A549 (cell line): Measurements from ENCODE around the gene DOCK9. TPM values are rescaled to one million over a fixed set of nuclear protein-coding genes. Genes with fewer than 3 reads are reported as not detected.

Experiments used
- ATAC-seq, 2 experiments: fragments of 200-7000 bp in 1 of 2; fragments of >200 bp in 1 of 2; cut with Nextera tagmentation in 1 of 2; cut with Tn5 transposase in 1 of 2; 3 replicates each; pipeline versions ENCODE4 v1.8.0 to v1.9.1; 2018 to 2020; ENCODE audit warnings: mild to moderate bottlenecking in 1 of 2, moderate library complexity in 1 of 2
- CTCF ChIA-PET: fragments of 300-600 bp; sonication (Branson Sonifier 250); formaldehyde crosslinking; extraction: SDS; loops from one replicate; lab custom pipeline; 2021; ENCODE audit warnings: antibody characterized with exemption, inconsistent platforms; lab: Yijun Ruan, JAX
- POLR2A ChIA-PET: fragments of 350-600 bp; formaldehyde crosslinking; extraction: SDS; loops from one replicate; lab custom pipeline; 2021; ENCODE audit warnings: antibody characterized with exemption, inconsistent platforms; lab: Yijun Ruan, JAX
- DNase-seq, 2 experiments: peaks; one replicate each; pipeline versions ENCODE4 v3.0.0 to v3.0.0-alpha.2; 2011 to 2016; ENCODE audit warnings: low read depth in 1 of 2, low spot score in 1 of 2
- FAIRE-seq: peaks from 2 replicates; lab custom pipeline; 2011; peaks lifted over from hg19 to GRCh38; lab: Jason Lieb, UNC
- H3K27ac ChIP-seq, 2 experiments: fragments of >200 bp; sonication (Bioruptor Twin); formaldehyde crosslinking; 3 replicates each; pipeline ENCODE4 v1.5.1; 2016 to 2017
- H3K4me1 ChIP-seq: fragments of >200 bp; sonication (Bioruptor Twin); formaldehyde crosslinking; 3 replicates; pipeline ENCODE4 v1.6.1; 2016
- H3K4me2 ChIP-seq: fragments of >200 bp; sonication (Bioruptor Twin); formaldehyde crosslinking; 3 replicates; pipeline ENCODE4 v1.6.1; 2016
- H3K4me3 ChIP-seq: fragments of >200 bp; sonication (Bioruptor Twin); formaldehyde crosslinking; 3 replicates; pipeline ENCODE4 v1.5.1; 2016
- H3K9me3 ChIP-seq: fragments of >200 bp; sonication (Bioruptor Twin); formaldehyde crosslinking; 3 replicates; pipeline ENCODE4 v1.6.1; 2016
- ATOH8 ChIP-seq: fragments of 250-450 bp; sonication (Bioruptor Pico); IDR thresholded peaks from 2 replicates; pipeline ENCODE4 v1.5.0; 2020; ENCODE audit warnings: low read depth, mild to moderate bottlenecking, moderate library complexity
- CBX2 ChIP-seq: fragments of 200-600 bp; sonication (generic); IDR thresholded peaks from 2 replicates; pipeline ENCODE4 v1.6.1; 2016; ENCODE audit warnings: low read depth, mild to moderate bottlenecking, borderline replicate concordance
- CHD2 ChIP-seq: fragments of 150-350 bp; IDR thresholded peaks from 2 replicates; pipeline ENCODE4 v1.6.1; 2014; ENCODE audit warnings: low read length; ENCODE audit not compliant: partially characterized antibody
- EP300 ChIP-seq, 2 experiments: fragments of >200 bp; sonication (Bioruptor Twin); formaldehyde crosslinking; IDR thresholded peaks; 2 replicates in 1 of 2; 3 replicates in 1 of 2; pipeline ENCODE4 v1.6.1; 2016 to 2017
- HOXB13 ChIP-seq: fragments of 250-450 bp; sonication (Bioruptor Pico); IDR thresholded peaks from 2 replicates; pipeline ENCODE4 v1.5.0; 2020; ENCODE audit warnings: low read depth, mild to moderate bottlenecking, moderate library complexity
- HOXB5 ChIP-seq: fragments of 250-450 bp; sonication (Bioruptor Pico); IDR thresholded peaks from 2 replicates; pipeline ENCODE4 v1.5.0; 2020; ENCODE audit warnings: mild to moderate bottlenecking, moderate library complexity
- JUN ChIP-seq, 2 experiments: fragments of >200 bp; sonication (Bioruptor Twin); formaldehyde crosslinking; IDR thresholded peaks; 2 replicates in 1 of 2; 3 replicates in 1 of 2; pipeline ENCODE4 v1.6.1; 2016 to 2017
- JUNB ChIP-seq: fragments of >200 bp; sonication (Bioruptor Twin); formaldehyde crosslinking; IDR thresholded peaks from 2 replicates; pipeline ENCODE4 v1.6.1; 2016
- KDM1A ChIP-seq: fragments of 200-600 bp; sonication (generic); IDR thresholded peaks from 2 replicates; pipeline ENCODE4 v1.6.1; 2016; ENCODE audit warnings: low read depth, mild to moderate bottlenecking
- MAFK ChIP-seq: fragments of 450-650 bp; IDR thresholded peaks from 2 replicates; pipeline ENCODE4 v1.6.1; 2014; ENCODE audit not compliant: partially characterized antibody
- MAX ChIP-seq: IDR thresholded peaks from 2 replicates; pipeline ENCODE4 v1.6.1; 2012
- MAZ ChIP-seq: fragments of 150-350 bp; IDR thresholded peaks from 2 replicates; pipeline ENCODE4 v1.6.1; 2014; ENCODE audit warnings: antibody characterized with exemption, low read depth, low read length, borderline replicate concordance
- MYC ChIP-seq: IDR thresholded peaks from 2 replicates; pipeline ENCODE4 v1.6.1; 2012; ENCODE audit warnings: mild to moderate bottlenecking, inconsistent platforms, low read length, improper control_type of control experiment, borderline replicate concordance
- NR3C1 ChIP-seq: fragments of >200 bp; sonication (Bioruptor Twin); formaldehyde crosslinking; IDR thresholded peaks from 3 replicates; pipeline ENCODE4 v1.6.1; 2017
- POLR2AphosphoS2 ChIP-seq: conservative IDR thresholded peaks from 2 replicates; pipeline ENCODE4 v1.6.1; 2012; ENCODE audit warnings: low read length, improper control_type of control experiment, inconsistent platforms
- REST ChIP-seq: fragments of 200-600 bp; sonication (generic); IDR thresholded peaks from 2 replicates; pipeline ENCODE4 v1.6.1; 2016; ENCODE audit warnings: antibody characterized with exemption, mild to moderate bottlenecking, moderate library complexity
- RFX5 ChIP-seq: fragments of 450-650 bp; IDR thresholded peaks from 2 replicates; pipeline ENCODE4 v1.7.1; 2014; ENCODE audit warnings: antibody characterized with exemption, mild to moderate bottlenecking, moderate library complexity
- TFCP2L1 ChIP-seq: fragments of 250-450 bp; sonication (Bioruptor Pico); IDR thresholded peaks from 2 replicates; pipeline ENCODE4 v1.5.0; 2021; ENCODE audit warnings: mild to moderate bottlenecking
- TP53 ChIP-seq: fragments of 250-450 bp; sonication (Bioruptor Pico); IDR thresholded peaks from 2 replicates; pipeline ENCODE4 v1.5.0; 2021; ENCODE audit warnings: mild to moderate bottlenecking, moderate library complexity
- USF2 ChIP-seq: fragments of 450-650 bp; IDR thresholded peaks from 2 replicates; pipeline ENCODE4 v1.6.1; 2014; ENCODE audit warnings: antibody characterized with exemption
- ZNF302 ChIP-seq: fragments of 250-450 bp; sonication (Bioruptor Pico); IDR thresholded peaks from 2 replicates; pipeline ENCODE4 v1.9.0; 2021; ENCODE audit warnings: inconsistent platforms, mild to moderate bottlenecking, moderate library complexity
- WGBS: methylation state at CpG from one replicate; pipeline ENCODE4 v1.1.6; 2017; ENCODE audit errors: missing lambda C conversion rate; 5-methylcytosine and 5-hydroxymethylcytosine counted together
- polyA plus RNA-seq, 4 experiments: library from polyadenylated mRNA; depleted of rRNA in 3 of 4; stranded (reverse); fragments of >200 nt; fragmentation: RNase III in 1 of 4; extraction: RNeasy Plus Mini Kit Qiagen cat#74134 plus additional on column Dnase treatment in 1 of 4; gene quantifications; 2 replicates in 3 of 4; 3 replicates in 1 of 4; pipeline ENCODE4 v1.2.3, GENCODE V29; 2011 to 2017

Gene DOCK9
- polyA plus RNA-seq, 2 of the 4 experiments (the other 2 are of a cell fraction) = 34.0 to 43.9 TPM

GRCh38 chr13:98844021-98844420 lies 133.8 kb downstream of the DOCK9 start:
- DNase-seq (no peak), ATAC-seq (no peak), FAIRE-seq (no peak)
- ChIA-PET POLR2A (no interaction called here), CTCF (interaction anchor here (0.8 to 2.7 kb wide), 7 partner anchors 169 to 399 kb away, joined by 3 to 12 read pairs (median 3); no protein-coding TSS in a partner anchor)
- Histone ChIP-seq H3K27ac (no peak overlapping the region), H3K4me1 (peaks cover 8% of the 10 kb centered on the region; the same call in 2 of the 3 replicates), H3K9me3 (no peaks in the 10 kb centered on the region), H3K4me3 (no peak overlapping the region), H3K4me2 (no peak overlapping the region)
- no peak for TF ChIP-seq ATOH8 (CRISPR knock-in tag)
- TF ChIP-seq MAFK = no peak
- TF ChIP-seq KDM1A = no peak
- no peak for TF ChIP-seq TFCP2L1 (CRISPR knock-in tag)
- TF ChIP-seq RFX5 = no peak
- TF ChIP-seq TP53 (CRISPR knock-in tag) = no peak
- no peak for TF ChIP-seq POLR2AphosphoS2
- TF ChIP-seq JUNB = no peak
- no peak for TF ChIP-seq EP300 (IDR thresholded peaks at IDR 0.05)
- TF ChIP-seq USF2 = no peak
- no peak for TF ChIP-seq HOXB5 (CRISPR knock-in tag)
- no peak for TF ChIP-seq HOXB13 (CRISPR knock-in tag)
- no peak for TF ChIP-seq JUN (IDR thresholded peaks at IDR 0.05)
- TF ChIP-seq ZNF302 = no peak
- TF ChIP-seq MYC = no peak
- WGBS = 66% methylated on average over 1 of the region's 1 CpG

- CTCF ChIA-PET = interaction anchor here (0.8 to 2.7 kb wide), 18 partner anchors 8 to 398 kb away, joined by 3 to 12 read pairs (median 4); no protein-coding TSS in a partner anchor
These were observed 134.4 kb downstream of the DOCK9 start for GRCh38 chr13:98843482-98843877.

More at GRCh38 chr13:98843482-98843877, 134.4 kb downstream of the DOCK9 start:
- TF ChIP-seq TP53 (CRISPR knock-in tag) (no peak), CHD2 (no peak), REST (no peak), MAX (no peak), CBX2 (no peak), MAZ (no peak), JUNB (no peak), NR3C1 (no peak)
- FAIRE-seq (no peak), ATAC-seq (no peak), DNase-seq (no peak)
- peaks cover 8% of the 10 kb centered on the region; the same call in 2 of the 3 replicates for H3K4me1 ChIP-seq
- 39% methylated on average over 3 of the region's 3 CpGs for WGBS
- POLR2A ChIA-PET = no interaction called here
- no peak overlapping the region for H3K27ac ChIP-seq
- H3K9me3 ChIP-seq = no peaks in the 10 kb centered on the region
- no peak overlapping the region for H3K4me2 ChIP-seq
- H3K4me3 ChIP-seq = no peak overlapping the region
